GM12865 (cell line): ENCODE data around the gene WDR41.
"Not testable (repeated sequence)": the region's sequence is repeated elsewhere in the genome, so short reads cannot be mapped to it uniquely, and the experiment has no call there.

Experiments
- DNase-seq: peaks from one replicate; pipeline ENCODE4 v3.0.0; 2010; ENCODE audit warnings: low read depth
- H3K4me3 ChIP-seq: 2 replicates; pipeline ENCODE4 v1.5.1; 2011; ENCODE audit warnings: mild to moderate bottlenecking, low read depth, low read length, control low read depth
- CTCF ChIP-seq: IDR thresholded peaks from 2 replicates; pipeline ENCODE4 v1.5.1; 2011; ENCODE audit warnings: low read length, control low read depth, low read depth, inconsistent platforms; ENCODE audit not compliant: insufficient read depth; ENCODE audit errors: missing control alignments

The WDR41 gene

GRCh38 chr5:77499441-77499840 is 7.3 kb upstream of the WDR41 start:
- no peak for DNase-seq
- H3K4me3 ChIP-seq: no peak overlapping the region
- no peak for TF ChIP-seq CTCF

GRCh38 chr5:77498952-77499351 is 6.8 kb upstream of the WDR41 start:
- DNase-seq: no peak
- H3K4me3 ChIP-seq: no peak overlapping the region
- TF ChIP-seq CTCF: no peak

- no peak overlapping the region for H3K4me3 ChIP-seq
- DNase-seq: no peak
- no peak for TF ChIP-seq CTCF
These were observed 2.8 kb upstream of the WDR41 start for GRCh38 chr5:77494935-77495334.

- H3K4me3 ChIP-seq: no peak overlapping the region; the same call in 1 of the 2 replicates
- DNase-seq: no peak
- no peak for TF ChIP-seq CTCF
These were observed 511 bp upstream of the WDR41 start for GRCh38 chr5:77492653-77493000.

- DNase-seq: peak; percentile 44
- H3K4me3 ChIP-seq: peak overlapping the region; percentile 89
These were observed 1.3 kb downstream of the WDR41 start for GRCh38 chr5:77490741-77491344.

- TF ChIP-seq CTCF: no peak
- DNase-seq: no peak
- no peak overlapping the region for H3K4me3 ChIP-seq
These were observed 5.7 kb downstream of the WDR41 start for GRCh38 chr5:77486344-77486962.

- DNase-seq: no peak
- H3K4me3 ChIP-seq: no peak overlapping the region
- no peak for TF ChIP-seq CTCF
These were observed 8.4 kb downstream of the WDR41 start for GRCh38 chr5:77483682-77484081.

- DNase-seq, H3K4me3 ChIP-seq: not testable (repeated sequence)
These were observed 17.1 kb downstream of the WDR41 start for GRCh38 chr5:77475041-77475440.

- DNase-seq, H3K4me3 ChIP-seq: not testable (repeated sequence)
These were observed 23.2 kb downstream of the WDR41 start for GRCh38 chr5:77468875-77469274.
